Stromal cell of bone marrow (primary cell): ENCODE data around the gene GATD1.

ENCODE experiments used
- DNase-seq: peaks from one replicate; pipeline ENCODE4 v3.0.0-alpha.2; 2012; ENCODE audit warnings: low read depth

GATD1 gene

GRCh38 chr11:726278-727220 is 50.7 kb downstream of the GATD1 start:
- no peak for DNase-seq

DNA sequence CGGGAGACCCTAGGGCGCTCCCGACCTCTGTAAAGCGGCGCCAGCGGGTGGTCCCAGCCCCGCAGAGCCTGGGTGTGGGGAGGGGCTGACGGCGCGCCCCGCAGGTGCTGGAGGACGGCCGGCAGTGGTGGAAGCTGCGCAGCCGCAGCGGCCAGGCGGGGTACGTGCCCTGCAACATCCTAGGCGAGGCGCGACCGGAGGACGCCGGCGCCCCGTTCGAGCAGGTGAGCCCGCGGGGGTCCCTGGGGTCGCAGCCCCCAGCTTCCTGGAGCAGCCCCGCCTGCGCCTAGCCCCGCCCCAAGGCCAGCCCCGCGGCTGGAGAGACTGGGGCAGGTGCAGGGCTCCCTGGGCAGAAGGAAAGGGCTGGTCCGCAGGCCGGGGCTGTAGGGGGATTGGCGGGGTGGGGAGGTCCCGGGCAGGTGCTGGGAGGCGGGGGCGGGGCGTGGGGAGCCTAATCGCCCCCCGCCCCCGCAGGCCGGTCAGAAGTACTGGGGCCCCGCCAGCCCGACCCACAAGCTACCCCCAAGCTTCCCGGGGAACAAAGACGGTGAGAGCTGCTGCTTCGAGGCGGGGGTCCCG is 51.6 kb downstream of the GATD1 start:
- no peak for DNase-seq

GRCh38 chr11:724778-725386 is 52.4 kb downstream of the GATD1 start:
- DNase-seq = no peak

GRCh38 chr11:724049-724777 is 53.1 kb downstream of the GATD1 start:
- DNase-seq = no peak

- DNase-seq = peak; percentile 38
Observed at GRCh38 chr11:723120-723883, 54.0 kb downstream of the GATD1 start.

DNA sequence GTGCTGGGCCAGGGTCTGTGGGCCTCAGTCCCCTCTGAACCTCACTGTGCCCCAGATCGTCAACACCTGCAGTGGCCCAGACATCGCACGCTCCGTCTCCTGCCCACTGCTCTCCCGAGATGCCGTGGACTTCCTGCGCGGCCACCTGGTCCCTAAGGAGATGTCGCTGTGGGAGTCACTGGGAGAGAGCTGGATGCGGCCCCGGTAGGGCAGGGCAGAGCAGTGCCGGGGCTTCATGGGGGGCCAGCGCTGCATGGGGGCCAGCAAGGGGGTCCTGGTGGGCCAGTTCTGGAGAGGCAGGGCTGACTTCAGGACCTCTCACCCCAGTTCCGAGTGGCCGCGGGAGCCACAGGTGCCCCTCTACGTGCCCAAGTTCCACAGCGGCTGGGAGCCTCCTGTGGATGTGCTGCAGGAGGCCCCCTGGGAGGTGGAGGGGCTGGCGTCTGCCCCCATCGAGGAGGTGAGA is 54.9 kb downstream of the GATD1 start:
- DNase-seq = no peak

- DNase-seq = no peak
Observed at GRCh38 chr11:721741-722345, 55.4 kb downstream of the GATD1 start.

DNA sequence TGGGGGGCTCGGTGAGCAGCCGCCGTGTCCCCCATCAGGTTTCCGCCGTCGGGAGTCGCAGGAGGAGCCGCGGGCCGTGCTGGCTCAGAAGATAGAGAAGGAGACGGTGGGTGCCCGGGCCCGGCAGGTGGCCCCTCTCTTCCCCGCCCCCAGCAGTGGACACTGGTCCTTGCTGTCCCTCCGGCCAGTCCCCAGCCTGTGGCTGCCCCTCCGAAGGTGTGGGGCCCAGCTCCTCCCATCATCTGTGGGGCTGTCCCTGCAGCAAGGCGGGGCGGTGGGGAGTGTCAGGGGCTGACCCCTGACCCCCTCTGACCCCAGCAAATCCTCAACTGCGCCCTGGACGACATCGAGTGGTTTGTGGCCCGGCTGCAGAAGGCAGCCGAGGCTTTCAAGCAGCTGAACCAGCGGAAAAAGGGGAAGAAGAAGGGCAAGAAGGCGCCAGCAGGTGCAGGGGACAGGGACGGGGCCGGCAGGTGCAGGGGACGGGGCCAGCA is 56.0 kb downstream of the GATD1 start:
- no peak for DNase-seq

- no peak for DNase-seq
Observed at GRCh38 chr11:720642-721246, 56.5 kb downstream of the GATD1 start.

GRCh38 chr11:720017-720641 is 57.2 kb downstream of the GATD1 start:
- no peak for DNase-seq

- no peak for DNase-seq
Observed at GRCh38 chr11:719214-720016, 57.9 kb downstream of the GATD1 start.
